ENCODE measurements around the gene BCL11A. TPM values are rescaled to one million over a fixed set of nuclear protein-coding genes. Genes with fewer than 3 reads are reported as not detected.
"Not testable (repeated sequence)": the region's sequence is repeated elsewhere in the genome, so short reads cannot be mapped to it uniquely, and the experiment has no call there.

Gene BCL11A
- polyA plus RNA-seq, 3 donors = 12.7 to 14.2 (median 12.8) TPM

DNA sequence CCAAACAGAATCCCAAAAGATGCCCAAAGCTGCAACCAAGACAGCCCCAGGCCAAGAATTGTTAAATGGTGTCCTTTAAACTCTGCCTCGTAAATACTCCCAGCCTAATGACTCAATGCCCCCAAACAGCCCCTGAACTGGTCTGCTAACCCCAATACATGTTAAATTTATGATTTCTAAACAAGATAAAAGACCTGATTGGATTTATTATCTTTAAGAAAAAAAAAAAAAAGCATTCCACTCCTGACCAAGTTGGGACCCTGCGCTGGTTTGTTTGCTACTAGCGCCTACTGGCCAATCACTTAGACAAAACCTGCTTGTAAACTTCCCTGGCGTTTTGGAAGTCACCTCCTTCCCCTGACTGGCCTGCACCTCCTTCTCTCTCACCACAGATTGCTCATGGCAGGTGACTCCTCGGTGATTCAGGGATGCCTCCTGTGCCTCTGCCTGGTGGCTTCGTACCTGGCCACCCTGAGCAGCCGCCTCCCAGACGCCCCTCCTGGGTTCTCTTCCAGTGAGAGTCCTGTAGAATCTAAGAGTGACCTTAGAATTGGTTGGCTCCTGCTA, 121.3 kb downstream of the BCL11A start:
- no peak for DNase-seq (ENCODE audit: extremely low read depth in 1 of 11, low read depth in 9 of 11, low spot score in 4 of 11)

DNA sequence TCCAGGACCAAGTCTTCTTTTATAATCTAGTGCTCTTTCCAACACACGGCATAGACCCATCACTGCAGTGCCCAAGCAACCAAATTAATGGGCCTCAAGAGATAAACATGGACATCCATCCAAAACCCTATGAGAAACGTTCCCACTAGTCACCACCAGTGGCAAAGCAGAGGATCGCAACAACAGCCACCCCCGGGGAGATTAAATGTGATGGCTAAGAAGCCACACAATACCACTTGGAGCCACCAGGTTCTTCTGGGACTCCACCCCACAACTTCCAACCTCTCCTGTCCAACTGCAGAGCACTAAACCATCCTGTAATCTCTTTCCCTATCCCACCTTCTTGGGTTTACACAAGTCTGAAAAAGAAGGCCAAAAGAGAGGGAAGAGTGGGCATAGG, 123.8 kb downstream of the BCL11A start:
- DNase-seq (ENCODE audit: extremely low read depth in 1 of 11, low read depth in 9 of 11, low spot score in 4 of 11) = no peak

DNA sequence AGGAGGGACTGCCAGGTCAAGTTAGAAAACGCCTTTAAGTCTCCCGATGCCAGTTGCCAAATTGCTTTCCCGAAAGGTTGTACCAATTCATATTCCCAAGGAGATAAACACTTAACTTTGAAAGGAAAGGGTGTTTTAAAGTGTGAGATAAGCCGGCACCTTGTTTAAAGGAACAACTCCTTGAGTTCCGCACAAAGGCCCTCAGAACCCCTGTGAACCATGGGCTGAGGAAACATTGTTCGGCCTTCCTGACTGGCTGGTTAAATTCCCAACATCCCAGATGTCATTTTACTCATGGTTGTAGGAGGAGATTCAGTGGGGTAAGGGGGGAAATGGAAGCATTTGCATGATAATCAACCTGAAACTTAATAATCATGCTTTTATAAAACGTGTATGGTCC, 126.6 kb downstream of the BCL11A start:
- no peak for DNase-seq (ENCODE audit: extremely low read depth in 1 of 11, low read depth in 9 of 11, low spot score in 4 of 11)

DNA sequence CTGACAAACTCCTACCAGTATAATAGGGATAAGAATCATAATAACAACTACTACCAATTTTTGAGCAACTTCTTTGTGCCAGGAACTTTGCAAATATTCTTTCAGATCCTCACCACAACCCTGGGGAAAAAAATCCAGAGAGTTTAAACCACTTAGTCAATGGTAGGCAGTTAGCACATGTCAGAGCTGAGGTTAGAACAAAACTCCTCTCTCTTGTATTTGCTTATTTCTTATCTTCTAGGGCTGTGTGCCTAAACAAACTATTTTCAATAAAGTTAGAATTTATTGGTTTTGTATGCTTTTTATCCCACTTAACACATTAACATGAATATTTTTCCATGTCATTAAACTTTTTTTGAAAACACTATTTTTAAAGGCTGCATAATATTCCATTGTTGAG, 127.1 kb downstream of the BCL11A start:
- no peak for DNase-seq (ENCODE audit: extremely low read depth in 1 of 11, low read depth in 9 of 11, low spot score in 4 of 11)

DNA sequence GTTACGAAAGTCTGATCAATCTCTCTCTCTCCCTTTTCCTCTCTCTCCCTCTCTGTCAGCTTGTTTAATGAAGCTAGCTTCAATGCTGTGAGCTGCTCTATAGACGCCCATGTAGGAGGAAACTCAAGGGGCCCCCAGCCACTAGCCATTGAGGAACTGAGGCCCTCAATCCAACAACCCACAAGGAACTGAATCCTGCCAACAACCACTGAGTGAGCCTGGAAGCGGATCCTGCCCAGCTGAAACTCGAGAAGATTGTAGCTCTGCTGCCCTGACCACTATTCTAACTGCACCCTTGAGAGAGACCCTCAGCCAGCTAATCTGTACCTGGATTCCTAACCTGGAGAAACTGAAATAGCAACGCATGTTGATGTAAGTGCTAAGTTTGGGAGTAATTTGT, 129.2 kb downstream of the BCL11A start:
- DNase-seq (ENCODE audit: extremely low read depth in 1 of 11, low read depth in 9 of 11, low spot score in 4 of 11) = no peak

DNA sequence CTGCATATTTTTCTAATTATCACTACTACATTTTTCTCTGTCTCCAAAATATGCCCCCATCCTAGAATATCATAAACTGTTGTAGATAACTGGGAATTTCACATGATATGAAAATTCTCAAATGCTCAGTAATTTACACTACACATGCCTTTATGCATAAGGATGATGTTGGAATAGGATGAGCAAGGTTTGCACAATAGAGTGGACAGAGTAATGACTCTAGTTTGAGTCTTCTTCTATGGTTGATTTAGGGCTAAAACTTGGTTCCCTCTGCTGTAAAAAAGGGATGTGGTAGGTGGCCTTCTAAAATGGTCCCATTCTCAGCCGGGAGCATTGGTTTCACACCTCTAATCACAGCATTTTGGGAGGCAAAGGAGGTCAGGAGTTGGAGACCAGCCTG, 129.9 kb downstream of the BCL11A start:
- no peak for DNase-seq (ENCODE audit: extremely low read depth in 1 of 11, low read depth in 9 of 11, low spot score in 4 of 11)

DNA sequence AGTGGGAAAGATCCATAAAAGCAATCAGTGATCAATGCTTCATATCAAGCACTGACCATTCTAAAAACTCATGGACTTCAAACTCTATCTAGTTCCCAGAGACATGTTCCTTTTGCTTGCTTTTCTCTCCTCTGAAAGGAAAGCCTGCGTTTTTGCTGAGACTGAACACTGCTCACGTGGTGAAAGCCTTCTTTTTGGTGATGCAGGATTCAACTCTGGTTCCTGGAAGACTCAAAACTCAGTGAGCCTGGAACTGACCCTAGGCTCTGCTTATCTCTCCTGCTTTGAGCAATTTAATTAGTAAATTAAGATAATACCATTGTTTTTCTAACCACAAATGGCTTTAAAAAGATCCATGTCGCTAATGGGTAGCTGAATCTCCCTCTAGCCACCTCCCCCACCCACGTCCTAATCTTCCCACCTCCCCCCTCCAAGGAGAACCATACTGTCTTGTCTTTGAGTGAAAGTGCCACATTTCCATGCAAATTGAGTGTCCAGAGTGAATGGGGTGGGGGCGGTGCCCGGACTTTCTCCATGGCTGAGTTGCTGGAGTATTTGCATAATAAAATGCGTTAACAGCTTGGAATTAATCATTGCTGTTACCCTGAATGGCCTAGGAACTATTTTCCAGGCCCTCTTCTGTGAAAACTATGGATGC, 130.5 kb downstream of the BCL11A start:
- DNase-seq (ENCODE audit: extremely low read depth in 1 of 11, low read depth in 9 of 11, low spot score in 4 of 11) = no peak

DNA sequence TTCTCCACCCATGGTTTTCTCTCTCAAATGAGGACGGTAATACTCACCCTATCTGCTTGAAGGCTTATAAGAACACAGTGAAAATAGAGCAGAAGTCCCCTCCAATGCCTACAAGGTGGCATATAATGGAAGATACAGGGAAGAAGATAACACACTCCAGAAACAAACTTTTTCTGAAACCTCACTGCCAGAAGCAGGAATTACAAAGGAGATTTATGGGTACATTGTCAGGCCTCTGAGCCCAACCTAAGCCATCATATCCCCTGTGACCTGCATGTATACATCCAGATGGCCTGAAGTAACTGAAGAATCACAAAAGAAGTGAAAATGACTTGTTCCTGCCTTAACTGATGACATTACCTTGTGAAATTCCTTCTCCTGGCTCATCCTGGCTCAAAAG, 136.2 kb downstream of the BCL11A start:
- DNase-seq (ENCODE audit: extremely low read depth in 1 of 11, low read depth in 9 of 11, low spot score in 4 of 11) = not testable (repeated sequence)

DNA sequence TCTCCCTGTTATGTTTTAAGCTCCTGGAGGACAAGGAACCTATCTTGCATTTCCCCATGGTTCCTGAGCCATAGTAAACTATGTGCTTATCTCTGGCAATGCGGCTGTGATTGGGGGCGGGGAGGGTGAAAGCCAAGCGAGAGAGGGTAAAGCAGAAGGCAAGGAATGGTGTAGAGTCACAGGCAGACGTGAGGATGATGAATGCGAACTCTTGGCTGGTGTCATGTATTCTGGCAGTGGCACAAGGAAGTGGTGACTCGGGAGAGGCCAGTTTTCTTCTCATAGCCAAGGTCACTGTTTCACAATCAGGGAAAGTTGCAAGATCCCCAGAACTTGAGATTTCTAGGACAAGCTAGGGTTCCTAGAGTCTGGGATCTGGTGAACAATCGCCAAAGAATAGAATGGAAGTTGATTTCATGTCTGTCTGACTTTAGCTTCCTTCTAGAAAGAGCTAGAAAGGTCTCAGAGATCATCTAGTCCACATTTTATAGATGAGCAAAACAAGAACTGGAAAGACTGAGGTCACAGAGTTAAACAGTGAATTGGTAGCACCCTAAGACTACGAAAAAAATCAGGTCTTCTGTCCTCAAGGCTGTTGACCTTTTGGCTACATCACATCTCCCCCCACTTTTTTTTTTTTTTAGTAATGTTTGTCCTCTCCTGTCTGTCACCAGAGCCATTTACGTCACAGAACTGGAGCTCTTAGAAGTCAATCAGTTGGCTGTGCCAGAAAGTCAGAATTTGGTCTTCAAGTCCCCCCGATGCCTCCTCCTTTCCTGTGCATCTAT, 137.0 kb downstream of the BCL11A start:
- DNase-seq (ENCODE audit: extremely low read depth in 1 of 11, low read depth in 9 of 11, low spot score in 4 of 11) = no peak

DNA sequence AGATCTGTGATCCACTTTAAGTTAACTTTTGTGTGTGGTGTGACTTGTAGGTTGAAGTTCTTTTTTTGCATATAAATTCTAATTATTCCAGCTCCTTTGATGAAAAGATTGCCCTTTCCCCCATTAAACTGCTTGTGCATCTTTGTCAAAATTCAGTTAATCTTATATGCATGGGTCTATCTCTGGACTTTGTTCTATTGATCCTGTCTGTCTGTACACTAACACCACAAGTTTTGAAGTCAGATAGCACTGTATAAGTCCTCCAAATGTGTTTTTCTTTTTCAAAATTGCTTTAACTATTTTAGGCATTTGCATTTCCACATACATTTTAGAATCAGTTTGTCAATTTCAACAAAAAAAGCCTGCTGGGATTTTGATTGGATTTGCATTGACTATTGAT, 137.6 kb downstream of the BCL11A start:
- DNase-seq (ENCODE audit: extremely low read depth in 1 of 11, low read depth in 9 of 11, low spot score in 4 of 11) = no peak

DNA sequence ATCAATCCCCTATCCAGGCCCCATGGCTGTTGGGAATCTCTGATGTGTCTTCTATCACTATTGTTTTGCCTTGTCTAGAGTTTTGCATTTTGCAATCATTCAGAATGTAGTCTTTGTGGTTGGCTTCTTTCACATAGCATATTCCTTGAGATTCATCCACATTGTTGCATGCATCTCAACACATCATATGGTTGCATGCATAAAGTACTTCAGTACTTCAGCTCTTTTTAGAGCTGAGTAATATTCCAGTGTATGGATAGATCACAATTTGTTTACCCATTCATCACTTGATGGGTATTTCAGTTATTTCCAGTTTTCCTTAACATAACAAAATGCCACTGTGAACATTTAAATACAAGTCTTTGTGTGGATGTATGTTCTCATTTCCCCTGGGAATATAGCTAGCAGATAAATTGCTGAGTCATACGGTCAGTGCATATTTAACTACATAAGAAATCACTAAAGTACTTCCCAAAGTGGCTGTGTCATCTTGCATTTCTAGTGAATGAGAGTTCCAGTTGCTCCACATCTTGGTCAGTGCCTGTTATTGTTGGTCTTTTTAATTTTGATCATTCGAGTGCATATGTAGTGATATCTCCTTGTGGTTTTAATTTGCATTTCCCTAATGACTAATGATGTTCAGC, 138.8 kb downstream of the BCL11A start:
- DNase-seq (ENCODE audit: extremely low read depth in 1 of 11, low read depth in 9 of 11, low spot score in 4 of 11) = no peak

DNA sequence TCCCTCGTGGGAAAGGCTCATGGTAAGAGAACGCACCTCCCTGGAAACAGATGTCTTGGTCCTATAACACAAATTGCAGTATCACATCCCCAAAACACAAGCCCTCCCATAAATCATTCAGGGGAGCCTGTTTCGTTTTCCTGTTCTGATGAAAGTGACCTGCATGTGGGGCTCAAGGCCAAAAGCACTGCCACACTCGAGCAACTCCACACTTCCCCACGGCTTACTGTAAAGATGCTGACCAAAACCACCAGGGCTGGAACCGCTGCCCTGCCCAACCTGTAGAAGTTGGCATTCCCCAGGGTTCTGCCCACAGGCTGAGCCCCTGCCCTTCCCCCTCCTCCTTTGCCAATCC, 139.7 kb downstream of the BCL11A start:
- no peak for DNase-seq (ENCODE audit: extremely low read depth in 1 of 11, low read depth in 9 of 11, low spot score in 4 of 11)

DNA sequence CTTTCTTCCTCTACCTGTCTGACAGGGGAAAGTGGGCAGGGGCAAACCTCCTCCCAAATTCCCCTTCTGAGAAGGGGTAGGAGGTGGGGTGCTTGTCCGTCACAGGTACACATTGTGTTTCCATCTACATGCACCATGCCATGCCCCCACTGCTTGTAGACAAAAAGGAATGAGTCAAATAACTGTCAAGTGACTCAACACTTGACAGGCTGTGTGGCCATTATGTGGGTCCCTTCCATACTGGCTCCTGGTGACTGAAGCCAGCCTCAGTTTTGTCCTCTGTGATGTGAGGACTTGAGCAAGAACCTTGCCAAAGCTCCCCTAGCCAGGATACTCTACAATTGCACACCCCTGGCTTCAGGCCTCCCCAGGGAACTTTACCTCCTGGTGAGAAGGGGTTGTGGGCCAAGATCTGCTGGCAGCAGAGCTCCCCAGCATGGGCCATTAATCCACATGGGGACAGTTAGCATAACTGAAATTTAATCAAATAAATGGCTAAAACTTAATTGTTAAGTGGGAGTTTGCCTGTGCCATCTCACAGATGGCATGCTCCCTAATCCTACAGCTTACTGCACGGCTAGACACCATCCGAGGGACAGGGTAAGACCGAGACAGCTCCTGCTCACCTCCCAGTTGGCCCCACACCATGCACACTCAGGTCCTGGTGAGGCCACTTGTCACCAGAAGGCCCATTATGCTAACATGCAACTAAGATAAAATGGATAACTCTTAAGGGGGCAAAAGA, 140.2 kb downstream of the BCL11A start:
- DNase-seq (ENCODE audit: extremely low read depth in 1 of 11, low read depth in 9 of 11, low spot score in 4 of 11) = no peak

DNA sequence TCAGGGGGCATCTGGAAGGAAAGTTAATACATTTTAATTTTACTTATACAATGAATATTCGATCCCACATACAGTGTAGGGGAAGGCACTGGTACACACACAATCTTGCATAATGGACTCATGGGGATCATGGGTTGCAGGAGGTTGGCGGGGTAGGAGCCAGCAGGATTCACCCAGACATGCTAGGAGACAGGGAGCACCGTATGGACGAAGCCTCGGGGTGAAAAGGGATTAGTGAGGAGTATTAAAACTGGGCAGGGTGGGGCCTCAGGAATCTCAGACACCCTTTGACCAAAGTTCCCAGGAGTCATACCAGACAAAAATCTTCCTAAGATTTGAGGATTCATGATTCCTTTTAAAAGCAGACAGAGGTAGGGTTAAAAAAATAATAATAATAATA, 140.8 kb downstream of the BCL11A start:
- DNase-seq (ENCODE audit: extremely low read depth in 1 of 11, low read depth in 9 of 11, low spot score in 4 of 11) = no peak

DNA sequence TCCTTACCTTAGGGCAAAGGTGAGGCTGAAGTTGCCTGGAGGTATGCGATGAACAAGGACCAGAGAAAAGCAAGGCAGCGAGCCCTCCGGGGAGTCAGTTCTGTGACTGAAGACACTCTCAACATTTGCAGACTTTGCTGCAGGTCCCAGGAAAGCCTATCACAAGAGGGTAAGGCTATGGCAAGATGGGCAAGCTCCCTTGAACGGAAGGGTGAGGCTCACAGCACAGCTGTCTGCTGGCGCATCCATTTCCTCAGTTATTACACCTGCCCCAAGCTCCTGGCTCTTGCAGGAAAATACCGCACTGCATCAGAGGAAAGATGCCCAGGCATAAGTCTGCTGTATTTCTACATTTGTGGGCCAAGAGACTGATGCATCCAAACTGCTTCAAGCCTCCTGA, 141.4 kb downstream of the BCL11A start:
- no peak for DNase-seq (ENCODE audit: extremely low read depth in 1 of 11, low read depth in 9 of 11, low spot score in 4 of 11)

DNA sequence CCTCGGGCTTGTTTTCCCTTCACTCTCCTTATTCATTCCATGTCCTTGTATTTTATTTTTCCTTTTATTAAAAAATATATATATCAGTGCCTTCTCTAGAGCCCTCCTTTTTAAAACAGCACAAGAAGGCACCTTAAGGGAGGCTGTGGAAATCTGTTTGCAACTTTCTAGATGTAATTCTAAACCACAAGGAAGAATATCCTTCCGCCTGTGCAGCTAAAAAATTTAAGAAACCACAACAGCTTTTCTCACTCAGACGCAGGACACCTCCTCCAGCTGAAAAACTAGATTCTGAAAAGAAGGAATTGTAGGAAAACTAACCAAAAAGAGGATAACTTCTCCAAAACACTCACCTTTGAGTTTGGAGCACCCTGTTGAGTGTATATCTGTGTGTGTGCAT, 142.2 kb downstream of the BCL11A start:
- DNase-seq (ENCODE audit: extremely low read depth in 1 of 11, low read depth in 9 of 11, low spot score in 4 of 11) = no peak

DNA sequence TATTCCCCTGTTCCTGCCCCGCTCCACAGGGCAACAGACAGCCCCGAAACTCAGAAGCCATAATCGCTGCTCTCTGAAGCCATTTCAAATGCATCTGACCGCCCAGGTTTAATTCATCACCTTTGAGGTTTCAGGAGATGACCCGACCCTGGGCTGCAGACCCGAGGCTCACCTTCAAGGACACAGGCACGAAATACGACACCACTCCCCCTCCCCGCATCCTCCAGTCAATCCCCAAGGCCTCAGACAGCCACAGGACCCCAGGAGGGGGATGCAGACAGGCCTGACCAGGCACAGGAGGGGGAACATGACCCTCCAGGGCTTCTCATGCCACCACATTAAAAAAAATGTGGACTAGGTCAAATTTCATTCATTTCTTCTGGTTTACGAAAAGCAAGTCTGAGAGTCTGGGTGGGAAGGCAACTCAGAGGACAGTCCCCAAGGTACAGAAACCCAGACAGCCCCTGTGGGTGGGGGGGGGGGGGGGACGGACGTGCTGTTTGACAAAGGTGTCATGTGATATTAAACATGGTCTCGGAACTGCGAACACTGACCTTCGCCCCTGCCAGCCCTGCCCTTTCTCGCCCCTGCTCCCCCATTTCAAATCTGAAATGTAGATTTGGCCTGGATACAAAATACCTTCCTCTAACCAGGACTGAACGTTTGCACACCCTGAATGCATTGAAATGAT, 142.9 kb downstream of the BCL11A start:
- no peak for DNase-seq (ENCODE audit: extremely low read depth in 1 of 11, low read depth in 9 of 11, low spot score in 4 of 11)

DNA sequence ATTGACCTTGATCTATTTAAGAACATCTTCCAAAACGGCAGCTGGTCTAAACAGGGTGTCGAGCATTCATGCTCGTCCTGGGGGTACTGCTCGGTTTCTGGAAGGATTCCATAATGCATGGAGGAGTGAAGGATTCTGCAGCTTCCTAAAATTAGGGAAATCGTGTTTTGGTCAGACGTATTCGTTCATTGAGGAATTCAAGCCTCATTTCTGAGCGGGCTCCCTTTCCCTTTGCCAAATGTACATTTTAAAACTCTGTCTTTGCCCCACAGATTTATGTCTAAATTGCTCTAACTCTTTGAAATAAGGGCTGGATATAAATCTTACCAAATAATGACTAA, 144.0 kb downstream of the BCL11A start:
- DNase-seq (ENCODE audit: extremely low read depth in 1 of 11, low read depth in 9 of 11, low spot score in 4 of 11) = no peak

Measured in renal cortex interstitium (tissue), 11 donors.